ENCODE results near the gene PIP5K1B.
A peak's percentile ranks its signal among the peaks of the same experiment; 100 is the strongest.

DNA sequence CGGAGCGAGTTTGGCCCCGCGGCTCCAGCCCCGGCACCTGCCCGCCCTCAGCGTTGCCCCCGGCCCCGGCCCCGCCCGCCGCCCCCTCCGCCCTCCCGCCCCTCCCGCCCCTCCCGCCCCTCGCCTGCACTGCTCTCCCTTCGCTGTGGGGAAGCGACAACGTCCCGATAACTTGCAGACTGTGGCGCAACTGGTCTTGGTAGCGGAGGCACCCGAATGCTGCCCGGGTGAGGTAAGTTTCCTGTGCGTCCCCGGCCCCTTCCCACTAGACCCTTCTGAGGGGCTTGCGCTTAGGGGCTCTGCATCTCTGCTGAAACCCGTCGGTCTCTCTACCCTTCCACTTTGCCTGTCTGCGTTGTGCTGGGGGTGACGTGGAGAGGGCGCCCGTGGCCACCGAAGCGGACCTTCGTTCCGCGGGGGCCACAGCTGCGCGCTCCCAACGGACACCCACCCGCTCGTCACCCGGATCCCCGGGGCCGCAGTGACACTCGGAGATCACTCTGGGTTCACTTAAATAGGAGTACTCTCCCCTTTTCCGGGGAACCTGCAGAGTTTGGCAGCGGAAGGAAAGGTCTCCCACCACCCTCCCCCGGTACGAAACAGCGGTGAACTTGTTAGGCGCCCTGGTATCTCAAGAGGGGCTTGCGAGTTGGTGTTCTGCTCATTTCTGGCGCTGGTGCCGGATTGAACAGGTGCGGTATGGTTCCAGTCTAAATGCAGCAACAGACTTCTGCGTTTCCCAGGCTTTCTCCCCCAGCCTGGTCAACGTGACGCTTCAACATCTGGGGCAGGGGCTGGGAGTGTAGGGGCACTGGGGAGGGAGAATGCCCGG, 707 bp downstream of the PIP5K1B start:
- TF ChIP-seq, protein P1, sequence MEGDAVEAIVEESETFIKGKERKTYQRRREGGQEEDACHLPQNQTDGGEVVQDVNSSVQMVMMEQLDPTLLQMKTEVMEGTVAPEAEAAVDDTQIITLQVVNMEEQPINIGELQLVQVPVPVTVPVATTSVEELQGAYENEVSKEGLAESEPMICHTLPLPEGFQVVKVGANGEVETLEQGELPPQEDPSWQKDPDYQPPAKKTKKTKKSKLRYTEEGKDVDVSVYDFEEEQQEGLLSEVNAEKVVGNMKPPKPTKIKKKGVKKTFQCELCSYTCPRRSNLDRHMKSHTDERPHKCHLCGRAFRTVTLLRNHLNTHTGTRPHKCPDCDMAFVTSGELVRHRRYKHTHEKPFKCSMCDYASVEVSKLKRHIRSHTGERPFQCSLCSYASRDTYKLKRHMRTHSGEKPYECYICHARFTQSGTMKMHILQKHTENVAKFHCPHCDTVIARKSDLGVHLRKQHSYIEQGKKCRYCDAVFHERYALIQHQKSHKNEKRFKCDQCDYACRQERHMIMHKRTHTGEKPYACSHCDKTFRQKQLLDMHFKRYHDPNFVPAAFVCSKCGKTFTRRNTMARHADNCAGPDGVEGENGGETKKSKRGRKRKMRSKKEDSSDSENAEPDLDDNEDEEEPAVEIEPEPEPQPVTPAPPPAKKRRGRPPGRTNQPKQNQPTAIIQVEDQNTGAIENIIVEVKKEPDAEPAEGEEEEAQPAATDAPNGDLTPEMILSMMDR (conservative IDR thresholded peaks at IDR 0.05; ENCODE audit: low read depth, low read length): no peak
- TF ChIP-seq EZH2phosphoT487 (IDR thresholded peaks at IDR 0.05; ENCODE audit: borderline replicate concordance, low read length) (no peak), EZH2 (IDR thresholded peaks at IDR 0.05; ENCODE audit: low read length, unreplicated experiment) (peak; percentile 57)

Data from PC-3 (cell line).